Measurements from ENCODE around the gene CSE1L.
"Not testable (repeated sequence)": the region's sequence is repeated elsewhere in the genome, so short reads cannot be mapped to it uniquely, and the experiment has no call there.

The CSE1L gene

GRCh38 chr20:49119988-49120387 lies 73.9 kb downstream of the CSE1L start:
- H3K4me3 ChIP-seq (ENCODE audit: control insufficient read depth, low read depth, low read length): no peak overlapping the region
- DNase-seq (ENCODE audit: low read depth): no peak
- no peak for TF ChIP-seq CTCF (IDR thresholded peaks at IDR 0.05; ENCODE audit: control insufficient read depth, insufficient read depth, low read depth, low read length, missing control alignments)

DNA sequence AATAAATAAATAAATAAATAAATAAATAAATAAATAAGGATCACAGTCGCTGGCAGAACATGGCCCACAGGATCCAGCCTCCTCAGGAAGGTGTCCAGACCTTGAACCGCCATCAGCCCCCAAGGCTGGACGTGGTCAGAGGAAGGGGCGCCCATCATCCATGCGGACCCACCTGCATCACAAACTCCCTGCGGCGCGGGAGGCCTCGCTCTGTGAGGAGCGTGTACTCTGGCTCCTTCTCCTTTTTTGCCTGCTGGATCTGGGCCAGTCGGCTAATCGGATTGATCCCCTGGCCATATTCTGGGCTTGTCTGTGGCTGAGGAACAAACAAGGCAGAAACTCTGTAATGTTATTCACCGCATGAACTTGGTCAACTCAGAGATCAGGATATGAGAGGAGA lies 76.8 kb downstream of the CSE1L start:
- no peak overlapping the region for H3K4me3 ChIP-seq (ENCODE audit: control insufficient read depth, low read depth, low read length)
- no peak for DNase-seq (ENCODE audit: low read depth)
- TF ChIP-seq CTCF (IDR thresholded peaks at IDR 0.05; ENCODE audit: control insufficient read depth, insufficient read depth, low read depth, low read length, missing control alignments): no peak

- DNase-seq (ENCODE audit: low read depth): no peak
- no peak for TF ChIP-seq CTCF (IDR thresholded peaks at IDR 0.05; ENCODE audit: control insufficient read depth, insufficient read depth, low read depth, low read length, missing control alignments)
- H3K4me3 ChIP-seq (ENCODE audit: control insufficient read depth, low read depth, low read length): no peak overlapping the region
Observed at GRCh38 chr20:49123982-49124381, 77.9 kb downstream of the CSE1L start.

GRCh38 chr20:49132995-49133478 lies 86.9 kb downstream of the CSE1L start:
- DNase-seq (ENCODE audit: low read depth): peak; percentile 44
- no peak overlapping the region for H3K4me3 ChIP-seq (ENCODE audit: control insufficient read depth, low read depth, low read length)
- peak; percentile 42 for TF ChIP-seq CTCF (IDR thresholded peaks at IDR 0.05; ENCODE audit: control insufficient read depth, insufficient read depth, low read depth, low read length, missing control alignments)

GRCh38 chr20:49133571-49133970 lies 87.5 kb downstream of the CSE1L start:
- TF ChIP-seq CTCF (IDR thresholded peaks at IDR 0.05; ENCODE audit: control insufficient read depth, insufficient read depth, low read depth, low read length, missing control alignments): no peak
- DNase-seq (ENCODE audit: low read depth): no peak
- no peak overlapping the region for H3K4me3 ChIP-seq (ENCODE audit: control insufficient read depth, low read depth, low read length)

DNA sequence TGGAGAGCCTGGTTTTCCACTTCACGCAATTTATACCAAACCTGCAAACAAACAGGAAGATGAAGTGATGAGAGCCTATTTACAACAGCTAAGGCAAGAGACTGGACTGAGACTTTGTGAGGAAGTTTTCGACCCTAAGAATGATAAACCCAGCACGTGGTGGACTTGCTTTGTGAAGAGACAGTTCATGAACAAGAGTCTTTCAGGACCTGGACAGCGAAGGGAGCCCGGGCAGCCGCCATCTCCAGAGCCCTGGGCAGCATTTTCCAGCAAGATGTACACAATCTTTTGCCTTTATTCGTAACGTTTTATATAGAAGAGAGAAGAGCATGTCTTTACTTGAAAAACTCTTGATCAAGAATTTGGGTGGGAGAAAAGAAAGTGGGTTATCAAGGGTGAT lies 88.7 kb downstream of the CSE1L start:
- DNase-seq (ENCODE audit: low read depth): not testable (repeated sequence)

GRCh38 chr20:49136817-49137571 lies 90.9 kb downstream of the CSE1L start:
- no peak for TF ChIP-seq CTCF (IDR thresholded peaks at IDR 0.05; ENCODE audit: control insufficient read depth, insufficient read depth, low read depth, low read length, missing control alignments)
- no peak for DNase-seq (ENCODE audit: low read depth)

More for the DNA sequence above, 88.7 kb downstream of the CSE1L start:
- not testable (repeated sequence) for H3K4me3 ChIP-seq (ENCODE audit: control insufficient read depth, low read depth, low read length)

More at GRCh38 chr20:49136817-49137571, 90.9 kb downstream of the CSE1L start:
- no peak overlapping the region for H3K4me3 ChIP-seq (ENCODE audit: control insufficient read depth, low read depth, low read length)
